GM23248 (cell line): Measurements from ENCODE around the gene TLE2.

ENCODE experiments used
- EZH2 ChIP-seq: fragments of 200-600 bp; sonication (generic); IDR thresholded peaks from 2 replicates; pipeline ENCODE4 v1.6.1; 2018; ENCODE audit warnings: antibody characterized with exemption, mild to moderate bottlenecking; ENCODE audit not compliant: insufficient read depth, poor library complexity, severe bottlenecking
- EZH2phosphoT487 ChIP-seq: fragments of 200-600 bp; sonication (generic); IDR thresholded peaks from 2 replicates; pipeline ENCODE4 v1.6.1; 2018; ENCODE audit warnings: antibody characterized with exemption, moderate library complexity, mild to moderate bottlenecking, low read depth; ENCODE audit not compliant: insufficient read depth

DNA sequence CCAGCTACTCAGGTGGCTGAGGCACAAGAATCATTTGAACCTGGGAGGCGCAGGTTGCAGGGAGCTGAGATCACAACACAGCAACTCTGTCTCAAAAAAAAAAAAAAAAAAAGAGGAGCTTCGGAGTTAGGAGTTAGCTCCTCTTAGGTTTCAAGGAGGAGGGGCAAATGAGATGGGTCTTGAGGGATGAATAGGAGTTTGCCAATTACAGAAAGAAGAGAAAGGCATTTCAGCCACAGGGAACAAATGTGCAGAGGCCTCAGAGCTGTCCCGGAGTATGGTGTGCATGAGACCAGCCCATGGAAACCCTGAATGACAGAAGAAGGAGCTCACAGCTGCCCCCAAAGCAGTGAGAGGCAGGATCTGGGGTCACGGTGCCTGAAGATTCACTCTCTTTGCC, 24.6 kb downstream of the TLE2 start:
- TF ChIP-seq EZH2phosphoT487 (no peak), EZH2 (no peak)
